Progenitor cell of endocrine pancreas (in vitro differentiated cells): ENCODE measurements around the gene TMBIM1. TPM values are rescaled to one million over a fixed set of nuclear protein-coding genes. Genes with fewer than 3 reads are reported as not detected.

Experiments used
- DNase-seq: peaks from one replicate; pipeline ENCODE4 v3.0.0; 2021; ENCODE audit warnings: low spot score; ENCODE audit not compliant: unreplicated experiment
- H3K27ac Mint-ChIP-seq: 2 replicates; pipeline ENCODE4 v1.8.0; 2021; ENCODE audit warnings: mild to moderate bottlenecking, moderate library complexity, mixed read lengths
- H3K27me3 Mint-ChIP-seq: 2 replicates; pipeline ENCODE4 v1.8.0; 2021; ENCODE audit warnings: mixed read lengths
- H3K36me3 Mint-ChIP-seq: 2 replicates; pipeline ENCODE4 v1.8.0; 2022; ENCODE audit warnings: mixed read lengths; ENCODE audit not compliant: insufficient read depth
- H3K4me1 Mint-ChIP-seq: 2 replicates; pipeline ENCODE4 v1.8.0; 2021; ENCODE audit warnings: low read depth, mixed read lengths
- H3K4me3 Mint-ChIP-seq: 2 replicates; pipeline ENCODE4 v1.8.0; 2021; ENCODE audit warnings: low read depth, mild to moderate bottlenecking, moderate library complexity, mixed read lengths
- H3K9me3 Mint-ChIP-seq: 2 replicates; pipeline ENCODE4 v1.8.0; 2021; ENCODE audit warnings: low read depth, mixed read lengths
- total RNA-seq: library from RNA; stranded (reverse); gene quantifications from 2 replicates; pipeline ENCODE4 v1.2.1, GENCODE V29; 2021
- TF ChIP-seq, protein P1 (sequence below): fragments of 200-600 bp; sonication (generic); IDR thresholded peaks from one replicate; pipeline ENCODE4 v1.5.0; 2021; ENCODE audit warnings: antibody characterized with exemption, mild to moderate bottlenecking; ENCODE audit not compliant: unreplicated experiment

Gene TMBIM1
- total RNA-seq, 1 donor from 2014 or later = 131 TPM

DNA sequence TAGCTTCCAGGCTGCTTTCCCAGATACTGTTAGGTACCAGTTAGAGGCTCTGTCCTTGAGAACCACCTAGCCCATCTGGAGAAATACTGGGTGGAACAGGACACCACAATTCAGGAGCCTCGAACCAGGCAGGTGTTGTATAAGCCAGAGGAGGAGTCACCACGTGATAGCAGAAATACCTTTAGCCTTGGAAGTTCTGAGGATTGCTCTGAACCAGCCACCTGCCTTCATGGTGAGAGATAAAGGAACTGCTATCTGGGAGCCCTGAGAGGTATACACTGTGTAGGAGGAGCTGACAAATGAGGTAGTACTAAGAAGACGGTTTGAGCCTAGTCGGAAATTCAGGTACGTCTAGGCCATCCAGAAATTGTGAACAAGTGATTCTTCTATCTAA lies 39.1 kb downstream of the TMBIM1 start:
- TF ChIP-seq, protein P1, sequence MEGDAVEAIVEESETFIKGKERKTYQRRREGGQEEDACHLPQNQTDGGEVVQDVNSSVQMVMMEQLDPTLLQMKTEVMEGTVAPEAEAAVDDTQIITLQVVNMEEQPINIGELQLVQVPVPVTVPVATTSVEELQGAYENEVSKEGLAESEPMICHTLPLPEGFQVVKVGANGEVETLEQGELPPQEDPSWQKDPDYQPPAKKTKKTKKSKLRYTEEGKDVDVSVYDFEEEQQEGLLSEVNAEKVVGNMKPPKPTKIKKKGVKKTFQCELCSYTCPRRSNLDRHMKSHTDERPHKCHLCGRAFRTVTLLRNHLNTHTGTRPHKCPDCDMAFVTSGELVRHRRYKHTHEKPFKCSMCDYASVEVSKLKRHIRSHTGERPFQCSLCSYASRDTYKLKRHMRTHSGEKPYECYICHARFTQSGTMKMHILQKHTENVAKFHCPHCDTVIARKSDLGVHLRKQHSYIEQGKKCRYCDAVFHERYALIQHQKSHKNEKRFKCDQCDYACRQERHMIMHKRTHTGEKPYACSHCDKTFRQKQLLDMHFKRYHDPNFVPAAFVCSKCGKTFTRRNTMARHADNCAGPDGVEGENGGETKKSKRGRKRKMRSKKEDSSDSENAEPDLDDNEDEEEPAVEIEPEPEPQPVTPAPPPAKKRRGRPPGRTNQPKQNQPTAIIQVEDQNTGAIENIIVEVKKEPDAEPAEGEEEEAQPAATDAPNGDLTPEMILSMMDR = no peak
- peaks cover 26% of the 10 kb centered on the region for H3K36me3 Mint-ChIP-seq
- H3K4me1 Mint-ChIP-seq = no peaks in the 10 kb centered on the region
- H3K27me3 Mint-ChIP-seq = no peaks in the 10 kb centered on the region
- DNase-seq = no peak
- no peak overlapping the region for H3K4me3 Mint-ChIP-seq
- H3K9me3 Mint-ChIP-seq = no peaks in the 10 kb centered on the region
- no peak overlapping the region for H3K27ac Mint-ChIP-seq

DNA sequence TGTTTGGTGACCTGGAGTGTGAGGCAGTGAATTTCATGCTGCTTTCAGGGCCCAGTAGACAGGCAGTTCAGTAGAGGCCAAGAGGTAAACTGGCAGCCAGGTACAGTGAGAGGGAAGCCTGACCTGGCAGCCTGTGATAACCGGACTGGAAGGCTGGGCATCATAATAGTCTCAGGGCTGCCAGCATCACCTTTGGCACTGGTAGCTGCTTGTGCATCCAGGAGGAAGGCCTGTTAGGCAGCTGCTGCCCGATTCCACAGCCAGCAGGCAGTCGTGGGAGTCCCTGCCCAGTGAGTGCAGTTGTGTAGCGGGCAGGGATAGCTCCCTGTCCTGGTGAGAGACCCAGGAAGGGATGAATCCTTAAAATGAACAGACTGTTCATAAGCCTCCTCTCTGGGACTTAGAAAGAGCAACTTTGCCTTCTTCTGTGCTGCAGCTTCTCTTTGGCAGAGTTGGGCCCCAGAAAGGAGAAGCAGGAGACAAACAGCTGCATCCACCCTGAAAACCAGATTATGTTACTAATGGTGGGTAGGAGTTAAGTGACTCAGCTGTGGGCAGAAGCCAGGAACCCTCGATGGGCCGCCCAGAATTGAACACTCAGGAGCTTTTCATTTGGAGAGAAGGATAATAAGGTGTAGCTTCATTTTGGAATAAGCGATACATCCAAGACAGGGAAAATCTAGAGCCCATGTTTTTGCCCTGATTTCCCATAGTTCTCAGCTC lies 39.6 kb downstream of the TMBIM1 start:
- Mint-ChIP-seq H3K9me3 (no peaks in the 10 kb centered on the region), H3K27me3 (no peaks in the 10 kb centered on the region), H3K4me3 (no peak overlapping the region), H3K4me1 (no peaks in the 10 kb centered on the region), H3K36me3 (peaks cover 29% of the 10 kb centered on the region), H3K27ac (no peak overlapping the region)
- TF ChIP-seq, protein P1 = no peak
- DNase-seq = no peak

DNA sequence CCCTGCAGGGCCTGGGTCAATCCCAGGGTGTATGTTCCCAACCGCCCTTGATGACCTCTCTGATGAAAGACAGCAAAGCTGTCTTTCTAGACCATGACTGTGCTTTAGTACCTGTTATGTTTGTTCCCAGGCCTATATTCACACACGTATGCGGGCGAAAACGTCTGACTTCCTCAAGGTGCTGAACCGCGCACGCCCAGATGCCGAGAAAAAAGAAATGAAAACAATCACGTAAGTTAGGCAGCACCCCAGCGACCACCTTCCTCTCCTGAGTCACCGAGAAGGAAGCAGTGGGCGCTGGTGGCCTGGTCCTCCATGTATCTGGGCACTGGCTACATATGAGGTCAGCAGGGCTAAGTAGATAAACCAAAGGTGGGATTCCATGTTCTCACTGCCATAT lies 42.6 kb downstream of the TMBIM1 start:
- Mint-ChIP-seq H3K4me3 (no peak overlapping the region), H3K27me3 (no peaks in the 10 kb centered on the region), H3K9me3 (no peaks in the 10 kb centered on the region), H3K27ac (no peak overlapping the region), H3K4me1 (no peaks in the 10 kb centered on the region), H3K36me3 (peaks cover 28% of the 10 kb centered on the region)
- TF ChIP-seq, protein P1 = no peak
- no peak for DNase-seq

DNA sequence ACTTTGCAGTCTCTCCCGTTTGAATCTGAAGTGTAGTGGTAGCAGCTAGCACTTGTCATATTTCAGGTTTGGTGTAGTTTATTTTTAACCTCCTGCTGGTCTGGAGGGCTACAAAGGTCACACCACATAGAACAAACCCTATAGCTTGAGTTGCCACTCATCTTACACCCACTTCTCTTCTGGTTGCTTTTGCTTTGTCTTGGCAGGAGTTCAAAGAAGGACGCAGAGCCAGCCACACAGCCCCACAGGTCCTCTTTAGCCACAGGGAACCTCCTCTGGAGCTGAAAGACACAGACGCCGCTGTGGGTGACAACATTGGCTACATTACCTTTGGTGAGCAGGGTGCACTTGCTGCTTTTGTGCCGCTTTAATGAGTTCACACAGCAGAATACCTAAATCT lies 47.1 kb downstream of the TMBIM1 start:
- peaks cover 35% of the 10 kb centered on the region for H3K36me3 Mint-ChIP-seq
- H3K9me3 Mint-ChIP-seq = no peaks in the 10 kb centered on the region
- no peak overlapping the region for H3K27ac Mint-ChIP-seq
- no peak for DNase-seq
- H3K4me3 Mint-ChIP-seq = no peak overlapping the region
- no peaks in the 10 kb centered on the region for H3K4me1 Mint-ChIP-seq
- no peaks in the 10 kb centered on the region for H3K27me3 Mint-ChIP-seq
- TF ChIP-seq, protein P1 = no peak

DNA sequence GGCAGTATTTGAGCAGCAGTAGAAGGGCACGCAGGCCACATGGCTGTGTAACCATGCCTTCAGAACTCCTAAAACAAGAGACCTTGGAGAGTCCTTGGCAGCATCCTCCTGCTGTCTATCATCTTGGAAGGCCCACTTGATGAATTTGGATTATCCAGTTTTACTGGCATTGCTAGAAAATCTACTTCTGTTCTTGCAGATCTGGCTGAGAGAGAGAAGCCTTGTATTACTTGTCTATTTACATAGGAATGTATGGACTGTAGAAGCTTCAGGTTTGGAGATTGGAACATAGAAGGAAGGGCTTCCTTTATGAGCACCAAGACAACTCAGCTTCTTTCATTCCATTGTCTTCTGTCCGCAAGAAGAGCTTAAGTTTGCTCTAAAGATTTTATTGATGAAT lies 47.6 kb downstream of the TMBIM1 start:
- DNase-seq = no peak
- Mint-ChIP-seq H3K27me3 (no peaks in the 10 kb centered on the region), H3K4me1 (no peaks in the 10 kb centered on the region), H3K36me3 (peaks cover 32% of the 10 kb centered on the region), H3K4me3 (no peak overlapping the region), H3K9me3 (no peaks in the 10 kb centered on the region), H3K27ac (no peak overlapping the region)
- TF ChIP-seq, protein P1 = no peak
